ENCODE results near the gene PRKD2.

Gene PRKD2

GRCh38 chr19:46698395-46699321 lies 18.3 kb downstream of the PRKD2 start:
- no peak for TF ChIP-seq CTCF (IDR thresholded peaks at IDR 0.05; ENCODE audit: low read depth, low read length)
- no peak overlapping the region for H3K4me3 ChIP-seq (ENCODE audit: low read depth, low read length)

- H3K4me3 ChIP-seq (ENCODE audit: low read depth, low read length): no peak overlapping the region
- TF ChIP-seq CTCF (IDR thresholded peaks at IDR 0.05; ENCODE audit: low read depth, low read length): no peak
Observed at GRCh38 chr19:46697204-46697960, 19.5 kb downstream of the PRKD2 start.

- H3K4me3 ChIP-seq (ENCODE audit: low read depth, low read length): no peak overlapping the region
- TF ChIP-seq CTCF (IDR thresholded peaks at IDR 0.05; ENCODE audit: low read depth, low read length): no peak
Observed at GRCh38 chr19:46696866-46697203, 20.1 kb downstream of the PRKD2 start.

- no peak for TF ChIP-seq CTCF (IDR thresholded peaks at IDR 0.05; ENCODE audit: low read depth, low read length)
- H3K4me3 ChIP-seq (ENCODE audit: low read depth, low read length): no peak overlapping the region
Observed at GRCh38 chr19:46696052-46696451, 20.9 kb downstream of the PRKD2 start.

GRCh38 chr19:46693760-46694159 lies 23.2 kb downstream of the PRKD2 start:
- TF ChIP-seq CTCF (IDR thresholded peaks at IDR 0.05; ENCODE audit: low read depth, low read length): no peak
- no peak overlapping the region for H3K4me3 ChIP-seq (ENCODE audit: low read depth, low read length)

- H3K4me3 ChIP-seq (ENCODE audit: low read depth, low read length): no peak overlapping the region
- no peak for TF ChIP-seq CTCF (IDR thresholded peaks at IDR 0.05; ENCODE audit: low read depth, low read length)
Observed at GRCh38 chr19:46692918-46693722, 23.8 kb downstream of the PRKD2 start.

Measured in WI38 (cell line).